Spleen (tissue), 7 donors: Measurements from ENCODE around the gene SNCAIP.

Experiments used
- POLR2A ChIP-seq, 3 donors: fragments of 450-650 bp; IDR thresholded peaks; one replicate each; pipeline ENCODE4 v1.5.1; 2017; ENCODE audit warnings: antibody characterized with exemption in 3 of 3, mild to moderate bottlenecking in 1 of 3
- TF ChIP-seq, protein P1 (sequence below), 11 experiments: fragments of 200-600 bp in 7 of 11; fragments of 450-650 bp in 4 of 11; sonication (generic) in 4 of 11; IDR thresholded peaks in 8 of 11; conservative IDR thresholded peaks in 3 of 11; 1 replicate in 7 of 11; 2 replicates in 4 of 11; pipeline versions ENCODE4 v1.4.0 to v1.8.0; 2016 to 2021; ENCODE audit warnings: antibody characterized with exemption in 11 of 11, inconsistent platforms in 4 of 11, mild to moderate bottlenecking in 1 of 11
- donor health status: DM: no; HTN: no; CAD: no; lungs with moderate emphysema.
- donor health status: DM: no; HTN: no; CAD: no.
- donor health status: DM: no; HTN: no; CAD: no.

DNA sequence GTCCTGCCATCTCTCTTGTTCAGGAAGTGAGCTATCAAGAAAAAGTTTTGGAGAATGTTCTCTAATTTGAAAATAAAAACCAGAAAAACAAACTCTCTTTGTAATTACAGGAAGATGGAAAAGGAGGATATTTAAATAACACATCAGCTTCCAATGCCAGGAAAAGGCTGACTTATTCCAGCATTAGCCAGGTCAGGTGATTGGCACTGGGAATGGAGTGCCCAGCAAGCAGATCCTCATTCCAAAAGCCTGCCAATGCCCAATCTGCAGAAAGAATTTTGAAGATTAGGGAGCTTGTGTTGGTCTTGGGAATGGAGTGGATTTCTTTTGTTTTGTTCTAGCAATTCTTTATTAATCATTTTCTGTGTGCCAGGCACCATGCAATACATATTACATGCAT is 196.6 kb downstream of the SNCAIP start:
- TF ChIP-seq POLR2A (IDR thresholded peaks at IDR 0.05) = no peak
- TF ChIP-seq, protein P1, sequence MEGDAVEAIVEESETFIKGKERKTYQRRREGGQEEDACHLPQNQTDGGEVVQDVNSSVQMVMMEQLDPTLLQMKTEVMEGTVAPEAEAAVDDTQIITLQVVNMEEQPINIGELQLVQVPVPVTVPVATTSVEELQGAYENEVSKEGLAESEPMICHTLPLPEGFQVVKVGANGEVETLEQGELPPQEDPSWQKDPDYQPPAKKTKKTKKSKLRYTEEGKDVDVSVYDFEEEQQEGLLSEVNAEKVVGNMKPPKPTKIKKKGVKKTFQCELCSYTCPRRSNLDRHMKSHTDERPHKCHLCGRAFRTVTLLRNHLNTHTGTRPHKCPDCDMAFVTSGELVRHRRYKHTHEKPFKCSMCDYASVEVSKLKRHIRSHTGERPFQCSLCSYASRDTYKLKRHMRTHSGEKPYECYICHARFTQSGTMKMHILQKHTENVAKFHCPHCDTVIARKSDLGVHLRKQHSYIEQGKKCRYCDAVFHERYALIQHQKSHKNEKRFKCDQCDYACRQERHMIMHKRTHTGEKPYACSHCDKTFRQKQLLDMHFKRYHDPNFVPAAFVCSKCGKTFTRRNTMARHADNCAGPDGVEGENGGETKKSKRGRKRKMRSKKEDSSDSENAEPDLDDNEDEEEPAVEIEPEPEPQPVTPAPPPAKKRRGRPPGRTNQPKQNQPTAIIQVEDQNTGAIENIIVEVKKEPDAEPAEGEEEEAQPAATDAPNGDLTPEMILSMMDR (IDR thresholded peaks at IDR 0.05 in 8 of 11, conservative IDR thresholded peaks at IDR 0.05 in 3 of 11) = no peak
